Activated CD4-positive, alpha-beta T cell treated with anti-CD3 and anti-CD28 coated beads, Interleukin-2, amount 50 U/mL, for 1 hour (primary cell): Measurements from ENCODE around the gene HOXC11.

ENCODE experiments used
- DNase-seq: peaks from one replicate; pipeline ENCODE4 v3.0.0-alpha.2; 2020

Gene HOXC11

GRCh38 chr12:53974084-53975063, 1.4 kb downstream of the HOXC11 start, which contains the start of gene HOTAIR:
Gene HOTAIR (minus strand): TSS chr12:53974954.
- DNase-seq = no peak

- DNase-seq = no peak
Measured at GRCh38 chr12:53975064-53975471, 2.1 kb downstream of the HOXC11 start.

- no peak for DNase-seq
Measured at GRCh38 chr12:53975479-53976152, 2.7 kb downstream of the HOXC11 start.

- no peak for DNase-seq
Measured at GRCh38 chr12:53976172-53976822, 3.4 kb downstream of the HOXC11 start.

GRCh38 chr12:53976823-53977595, 4.1 kb downstream of the HOXC11 start:
- DNase-seq = no peak

GRCh38 chr12:53977596-53978445, 4.9 kb downstream of the HOXC11 start:
- DNase-seq = no peak

- DNase-seq = no peak
Measured at GRCh38 chr12:53978477-53979356, 5.8 kb downstream of the HOXC11 start.

GRCh38 chr12:53980104-53980801, 7.3 kb downstream of the HOXC11 start:
- DNase-seq = no peak

GRCh38 chr12:53980802-53981496, 8.0 kb downstream of the HOXC11 start:
- DNase-seq = no peak

- no peak for DNase-seq
Measured at GRCh38 chr12:53981634-53982565, 9.0 kb downstream of the HOXC11 start.

- no peak for DNase-seq
Measured at GRCh38 chr12:53982648-53983567, 10.0 kb downstream of the HOXC11 start.

- no peak for DNase-seq
Measured at GRCh38 chr12:53983568-53983949, 10.6 kb downstream of the HOXC11 start.

GRCh38 chr12:53983950-53984572, 11.1 kb downstream of the HOXC11 start:
- DNase-seq = no peak

- DNase-seq = peak; percentile 65
Measured at GRCh38 chr12:53984901-53985691, 12.2 kb downstream of the HOXC11 start, which contains the start of gene HOXC10. Gene HOXC10 (plus strand): TSS chr12:53985146. CDS start chr12:53985260, 114 bp downstream.

- DNase-seq = no peak
Measured at GRCh38 chr12:53985692-53985993, 12.7 kb downstream of the HOXC11 start.
